WERI-Rb-1 (cell line): ENCODE results near the gene GARIN5A.

Experiments
- DNase-seq: peaks from one replicate; pipeline ENCODE4 v3.0.0-alpha.2; 2020
- H3K27ac ChIP-seq: fragments of 250-450 bp; sonication (Bioruptor Pico); 2 replicates; pipeline ENCODE4 v1.5.1; 2020; ENCODE audit warnings: mild to moderate bottlenecking, moderate library complexity
- H3K27me3 ChIP-seq: fragments of 250-450 bp; sonication (Bioruptor Pico); 2 replicates; pipeline ENCODE4 v1.5.1; 2021; ENCODE audit warnings: mild to moderate bottlenecking, low read depth, moderate library complexity; ENCODE audit not compliant: insufficient read depth, severe bottlenecking
- H3K36me3 ChIP-seq: fragments of 250-450 bp; sonication (Bioruptor Pico); 2 replicates; pipeline ENCODE4 v1.5.1; 2020; ENCODE audit warnings: mild to moderate bottlenecking, moderate library complexity
- H3K4me3 ChIP-seq: 2 replicates; pipeline ENCODE4 v1.5.1; 2011; ENCODE audit warnings: low read depth, mild to moderate bottlenecking, control low read depth, low read length
- H3K9me3 ChIP-seq: fragments of 250-450 bp; sonication (Bioruptor Pico); 2 replicates; pipeline ENCODE4 v1.5.1; 2021; ENCODE audit warnings: mild to moderate bottlenecking, moderate library complexity; ENCODE audit not compliant: severe bottlenecking
- TF ChIP-seq, protein P1 (sequence below): IDR thresholded peaks from 2 replicates; pipeline ENCODE4 v1.5.1; 2011; ENCODE audit warnings: low read depth, mild to moderate bottlenecking, control low read depth, inconsistent platforms, low read length

Gene GARIN5A

GRCh38 chr19:50476224-50476906 lies at the start of gene GARIN5A, which contains the start of gene EMC10:
Gene GARIN5A (minus strand): TSS chr19:50476848. CDS start chr19:50476388, 460 bp downstream.
Gene EMC10 (plus strand): TSS chr19:50476507. CDS start chr19:50476545, 38 bp downstream.
- no peaks in the 10 kb centered on the region for H3K36me3 ChIP-seq
- H3K27ac ChIP-seq = no peak within 1 kb of the TSS
- H3K4me3 ChIP-seq = no peak within 1 kb of the TSS
- no peaks in the 10 kb centered on the region for H3K27me3 ChIP-seq
- TF ChIP-seq, protein P1, sequence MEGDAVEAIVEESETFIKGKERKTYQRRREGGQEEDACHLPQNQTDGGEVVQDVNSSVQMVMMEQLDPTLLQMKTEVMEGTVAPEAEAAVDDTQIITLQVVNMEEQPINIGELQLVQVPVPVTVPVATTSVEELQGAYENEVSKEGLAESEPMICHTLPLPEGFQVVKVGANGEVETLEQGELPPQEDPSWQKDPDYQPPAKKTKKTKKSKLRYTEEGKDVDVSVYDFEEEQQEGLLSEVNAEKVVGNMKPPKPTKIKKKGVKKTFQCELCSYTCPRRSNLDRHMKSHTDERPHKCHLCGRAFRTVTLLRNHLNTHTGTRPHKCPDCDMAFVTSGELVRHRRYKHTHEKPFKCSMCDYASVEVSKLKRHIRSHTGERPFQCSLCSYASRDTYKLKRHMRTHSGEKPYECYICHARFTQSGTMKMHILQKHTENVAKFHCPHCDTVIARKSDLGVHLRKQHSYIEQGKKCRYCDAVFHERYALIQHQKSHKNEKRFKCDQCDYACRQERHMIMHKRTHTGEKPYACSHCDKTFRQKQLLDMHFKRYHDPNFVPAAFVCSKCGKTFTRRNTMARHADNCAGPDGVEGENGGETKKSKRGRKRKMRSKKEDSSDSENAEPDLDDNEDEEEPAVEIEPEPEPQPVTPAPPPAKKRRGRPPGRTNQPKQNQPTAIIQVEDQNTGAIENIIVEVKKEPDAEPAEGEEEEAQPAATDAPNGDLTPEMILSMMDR = no peak
- H3K9me3 ChIP-seq = no peaks in the 10 kb centered on the region
- DNase-seq = no peak

DNA sequence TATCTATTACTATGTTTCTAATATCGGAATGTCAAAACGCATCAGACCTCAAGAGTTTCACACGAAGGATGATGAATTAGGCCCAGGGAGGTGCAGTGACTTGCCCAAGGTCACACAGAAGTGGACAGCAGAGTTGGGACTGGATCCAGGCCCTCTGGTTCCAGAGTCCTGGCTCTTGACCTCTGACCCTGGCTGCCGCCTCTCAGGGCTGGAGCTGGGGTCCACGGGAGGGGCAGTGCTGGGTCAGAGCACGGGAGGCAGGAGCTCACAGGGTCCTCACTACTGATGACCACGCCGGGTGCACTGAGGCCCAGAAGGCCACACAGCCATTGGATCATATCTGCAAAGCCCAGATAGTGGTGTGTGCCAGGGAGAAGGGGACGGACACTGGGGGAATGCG lies 46.2 kb upstream of the GARIN5A start:
- DNase-seq = no peak
- H3K36me3 ChIP-seq = peaks cover 17% of the 10 kb centered on the region
- no peak overlapping the region for H3K27ac ChIP-seq
- no peaks in the 10 kb centered on the region for H3K9me3 ChIP-seq
- no peaks in the 10 kb centered on the region for H3K27me3 ChIP-seq
- TF ChIP-seq, protein P1 = no peak
- no peak overlapping the region for H3K4me3 ChIP-seq

DNA sequence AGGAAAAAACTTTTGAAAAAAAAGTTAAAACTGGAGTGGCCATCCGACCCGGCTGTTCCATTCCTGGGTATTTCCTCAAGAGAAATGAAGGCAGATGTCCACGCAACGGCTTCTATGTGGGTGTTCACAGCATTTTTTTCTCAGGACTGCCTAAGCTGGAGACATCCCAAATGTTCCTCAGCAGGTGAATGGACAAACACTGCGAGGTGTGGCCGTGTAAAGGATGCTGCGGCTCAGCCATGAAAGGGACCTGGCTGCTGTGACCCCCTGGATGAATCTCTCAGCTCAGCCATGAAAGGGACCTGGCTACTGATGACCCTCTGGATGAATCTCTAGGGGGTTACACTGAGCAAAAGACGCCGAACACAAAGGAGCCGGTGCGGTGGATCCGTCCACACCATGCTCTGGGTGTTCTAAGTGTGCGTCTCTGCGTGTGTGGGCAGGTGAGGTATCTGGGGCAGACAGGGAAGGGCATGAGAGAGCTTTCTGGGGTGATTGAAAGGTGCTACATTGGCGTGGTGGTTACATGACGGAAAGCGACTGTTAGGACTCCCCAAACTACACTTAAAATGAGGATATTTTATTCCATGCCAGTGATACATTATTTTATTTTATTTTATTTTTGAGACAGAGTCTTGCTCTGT lies 44.3 kb upstream of the GARIN5A start:
- H3K36me3 ChIP-seq = peaks cover 31% of the 10 kb centered on the region
- DNase-seq = no peak
- TF ChIP-seq, protein P1 = no peak
- no peaks in the 10 kb centered on the region for H3K27me3 ChIP-seq
- H3K27ac ChIP-seq = no peak overlapping the region
- H3K4me3 ChIP-seq = no peak overlapping the region
- H3K9me3 ChIP-seq = no peaks in the 10 kb centered on the region

DNA sequence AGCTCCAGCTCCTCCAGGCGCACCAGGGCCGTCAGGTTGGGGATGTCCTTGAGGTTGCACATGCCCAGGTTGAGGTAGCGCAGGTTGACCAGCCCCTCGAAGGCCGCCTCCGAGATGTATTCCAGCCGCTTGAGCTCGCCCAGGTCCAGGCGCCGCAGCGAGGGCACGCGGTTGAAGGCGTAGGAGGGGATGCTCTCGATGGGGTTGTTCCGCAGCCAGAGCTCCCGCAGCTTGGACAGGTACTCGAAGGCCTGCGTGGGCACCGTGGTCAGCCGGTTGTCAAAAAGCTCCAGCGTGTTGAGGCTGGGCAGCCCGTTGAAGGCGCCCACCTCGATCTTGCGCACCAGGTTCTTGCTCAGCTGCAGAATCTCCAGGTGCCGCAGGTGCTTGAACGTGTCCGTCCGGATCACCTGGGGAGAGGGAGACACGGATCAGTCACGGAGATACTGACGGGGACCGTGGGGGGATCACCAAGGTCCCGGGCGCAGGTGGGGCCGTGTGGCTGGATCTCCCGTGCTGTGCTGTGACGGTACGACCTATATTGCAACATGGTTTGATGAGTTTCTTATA lies 42.4 kb upstream of the GARIN5A start:
- no peak for DNase-seq
- Histone ChIP-seq H3K27ac (no peak overlapping the region), H3K4me3 (no peak overlapping the region), H3K36me3 (peaks cover 31% of the 10 kb centered on the region), H3K27me3 (no peaks in the 10 kb centered on the region), H3K9me3 (no peaks in the 10 kb centered on the region)
- TF ChIP-seq, protein P1 = no peak

DNA sequence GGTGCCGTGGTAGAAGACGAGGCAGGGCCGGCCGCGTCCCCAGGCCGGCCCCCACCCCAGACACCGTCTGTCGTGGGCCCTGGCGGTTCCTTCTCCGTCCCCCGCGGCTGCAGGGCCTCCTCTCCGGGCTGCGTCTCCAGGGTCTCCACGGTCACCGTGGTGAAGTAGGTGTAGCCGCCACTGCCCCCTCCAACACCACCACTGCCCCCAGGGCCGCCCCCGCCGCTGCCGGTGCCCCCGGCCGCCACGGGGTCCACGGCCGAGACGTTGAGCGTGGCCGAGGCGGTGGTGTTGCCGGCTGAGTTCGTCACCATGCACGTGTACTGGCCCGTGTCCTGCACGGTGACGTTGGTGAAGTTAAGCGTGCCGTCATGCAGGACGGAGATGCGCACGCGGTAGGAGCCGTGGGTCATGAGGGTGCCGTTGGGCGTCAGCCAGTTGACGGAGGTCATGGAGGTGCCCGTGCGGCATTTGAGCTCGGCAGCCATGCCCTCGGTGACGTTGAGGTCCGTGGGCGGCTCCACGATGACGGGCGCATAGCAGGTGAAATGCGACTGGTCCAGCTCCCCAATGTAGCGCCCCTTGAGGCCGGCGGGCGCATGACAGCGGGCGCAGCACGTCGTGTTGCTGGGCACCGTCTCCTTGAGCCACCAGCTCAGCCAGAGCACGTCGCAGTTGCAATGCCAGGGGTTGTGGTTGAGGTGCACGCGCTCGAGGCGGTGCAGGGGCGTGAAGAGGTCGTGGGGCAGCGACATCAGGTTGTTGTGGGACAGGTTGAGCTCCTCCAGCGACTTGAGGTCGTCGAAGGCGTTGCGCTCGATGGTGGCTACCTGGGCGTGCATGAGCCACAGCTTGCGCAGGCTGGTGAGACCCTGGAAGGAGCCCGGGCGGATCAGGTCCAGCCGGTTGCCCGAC lies 41.7 kb upstream of the GARIN5A start:
- TF ChIP-seq, protein P1 = peak; percentile 21; the same call in 1 of the 2 replicates
- DNase-seq = no peak
- H3K9me3 ChIP-seq = no peaks in the 10 kb centered on the region
- no peak overlapping the region for H3K27ac ChIP-seq
- H3K4me3 ChIP-seq = no peak overlapping the region
- peaks cover 31% of the 10 kb centered on the region for H3K36me3 ChIP-seq
- H3K27me3 ChIP-seq = no peaks in the 10 kb centered on the region
